Heart left ventricle (tissue), 16 donors: Measurements from ENCODE around the gene DEPP1. TPM values are rescaled to one million over a fixed set of nuclear protein-coding genes. Genes with fewer than 3 reads are reported as not detected.
A peak's percentile ranks its signal among the peaks of the same experiment; 100 is the strongest.

Experiments
- ATAC-seq, 4 donors: fragments of 200-7000 bp; cut with Tn5 transposase; one replicate each; pipeline ENCODE4 v1.9.1; 2020 to 2022; ENCODE audit warnings: moderate library complexity in 4 of 4, mild to moderate bottlenecking in 3 of 4, moderate number of reproducible peaks in 1 of 4
- DNase-seq, 5 donors: peaks; one replicate each; pipeline ENCODE4 v3.0.0-alpha.2; 2020
- H3K27ac ChIP-seq, 12 donors: fragments of 200-600 bp; sonication (generic) in 4 of 12; one replicate each; pipeline versions ENCODE4 v1.5.0 to v1.8.0; 2016 to 2022; ENCODE audit warnings: mild to moderate bottlenecking in 2 of 12
- H3K27me3 ChIP-seq, 9 donors: fragments of 200-600 bp; sonication (generic) in 2 of 9; one replicate each; pipeline versions ENCODE4 v1.5.1 to v1.8.0; 2016 to 2022; ENCODE audit warnings: mild to moderate bottlenecking in 3 of 9
- H3K36me3 ChIP-seq, 9 donors: fragments of 200-600 bp; sonication (generic) in 2 of 9; one replicate each; pipeline versions ENCODE4 v1.5.0 to v1.8.0; 2018 to 2022; ENCODE audit warnings: mild to moderate bottlenecking in 2 of 9
- H3K4me1 ChIP-seq, 12 donors: fragments of 200-600 bp; sonication (generic) in 4 of 12; one replicate each; pipeline versions ENCODE4 v1.5.0 to v1.8.0; 2016 to 2022; ENCODE audit warnings: mild to moderate bottlenecking in 3 of 12
- H3K4me3 ChIP-seq, 12 donors: fragments of 200-600 bp; sonication (generic) in 4 of 12; one replicate each; pipeline versions ENCODE4 v1.5.0 to v1.8.0; 2017 to 2022; ENCODE audit warnings: mild to moderate bottlenecking in 9 of 12, moderate library complexity in 4 of 12
- H3K9me3 ChIP-seq, 12 donors: fragments of 200-600 bp; sonication (generic) in 4 of 12; one replicate each; pipeline versions ENCODE4 v1.5.0 to v1.8.0; 2016 to 2022; ENCODE audit warnings: mild to moderate bottlenecking in 1 of 12
- POLR2A ChIP-seq, 2 donors: fragments of 450-650 bp; IDR thresholded peaks; one replicate each; pipeline ENCODE4 v1.6.1; 2017; ENCODE audit warnings: antibody characterized with exemption in 2 of 2, mild to moderate bottlenecking in 2 of 2, moderate library complexity in 2 of 2
- WGBS, 4 donors: extraction: QIAGEN DNeasy Blood & Tissue Kit in 2 of 4; methylation state at CpG; one replicate each; pipeline versions ENCODE4 v1.1.5 to v1.1.7; 2013 to 2018; 5-methylcytosine and 5-hydroxymethylcytosine counted together
- intact Hi-C, 10 donors: fragments of 100-400 bp; cut with DNase I; formaldehyde crosslinking; loops; one replicate each; pipeline versions ENCODE4 v1.11.1 to v1.14.2; 2022
- polyA plus RNA-seq, 2 donors: library from polyadenylated mRNA; stranded (reverse); fragments of 200-250 nt; gene quantifications; one replicate each; pipeline ENCODE4 v1.2.3, GENCODE V29; 2013
- total RNA-seq, 9 donors: library from RNA; depleted of rRNA in 2 of 9; stranded (reverse); fragments of >200 nt in 2 of 9; fragmentation: NEBNext Ultra II Directional in 3 of 9; extraction: Animal tissue kit (Norgen Biotek cat#: 25700) in 3 of 9; gene quantifications; one replicate each; pipeline versions ENCODE4 v1.1.0 to v1.2.4, GENCODE V29; 2016 to 2023
- TF ChIP-seq, protein P1 (sequence below), 12 donors: fragments of 200-600 bp; sonication (generic) in 4 of 12; IDR thresholded peaks; one replicate each; pipeline versions ENCODE4 v1.5.0 to v1.8.0; 2018 to 2022; ENCODE audit warnings: antibody characterized with exemption in 12 of 12, mild to moderate bottlenecking in 5 of 12
- donor health status: ischemic (EF 13 %, LVEDD 7.1; RV severe dilation, severe dysfunction).
- donor health status: healthy with polysubstance abuse.
- donor health status: DM: no; HTN: yes; CAD: no.
- donor health status: DM: no; HTN: no; CAD: no.
- donor health status: ischemic (EF 25% LVEDD 6.9; RV normal size, moderate dysfunction).
- donor health status: ischemic (EF 25% LVEDD 5.7; RV mildly dilated, moderate dysfunction).
- donor health status: healthy.
- donor health status: DM: yes; HTN: yes; CAD: no.
- donor health status: ischemic (EF 35%, LVEDD 5.7; RV mildly dilated, moderate dysfunction).
- donor health status: nonischemic (EF 11% LVEDD 7.7; RV severe dilation, severe dysfunction).
- donor health status: DM: yes; HTN: yes; CAD: no.
- donor health status: PGD.
- donor health status: ischemic (EF 29% LVEDD 5.4; RV normal size, mild dysfunction).
- donor health status: nonischemic (EF 23%, LVEDD 6.1; RV moderate dilation, normal function).

DEPP1 gene
- total and polyA plus RNA-seq, 11 donors: 11.0 to 76.5 (median 22.7) TPM

DNA sequence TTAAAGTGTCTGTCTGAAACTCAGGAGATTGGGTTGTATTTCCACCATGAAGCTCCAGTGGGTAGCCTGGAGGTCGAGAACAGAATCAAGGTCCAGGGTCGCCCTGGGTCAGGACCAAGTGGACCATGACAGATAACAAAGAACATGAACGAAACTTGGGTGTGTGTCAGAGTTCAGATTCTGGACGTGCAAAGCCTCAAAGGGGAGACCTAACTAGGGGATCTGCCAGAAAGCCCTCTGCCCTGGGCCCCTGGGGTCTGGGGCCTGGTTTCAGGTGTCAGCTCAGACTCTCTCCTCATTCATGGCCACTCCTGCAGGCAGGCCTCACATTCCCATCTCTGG is 17.4 kb downstream of the DEPP1 start:
- Histone ChIP-seq H3K9me3 (peaks cover 0 to 6% (median 0%) of the 10 kb centered on the region in 12 donors), H3K27ac (peak overlapping the region; percentile 83 to 98 (median 94)), H3K4me3 (peak overlapping the region; percentile 12 to 90 (median 76)), H3K27me3 (no peaks in the 10 kb centered on the region), H3K36me3 (peaks cover 0 to 4% (median 0%) of the 10 kb centered on the region in 9 donors), H3K4me1 (peaks cover 19 to 93% (median 73%) of the 10 kb centered on the region in 12 donors)
- DNase-seq (peak in 1 of 5 donors; percentile 11), ATAC-seq (no peak)
- TF ChIP-seq POLR2A (IDR thresholded peaks at IDR 0.05): no peak
- TF ChIP-seq, protein P1, sequence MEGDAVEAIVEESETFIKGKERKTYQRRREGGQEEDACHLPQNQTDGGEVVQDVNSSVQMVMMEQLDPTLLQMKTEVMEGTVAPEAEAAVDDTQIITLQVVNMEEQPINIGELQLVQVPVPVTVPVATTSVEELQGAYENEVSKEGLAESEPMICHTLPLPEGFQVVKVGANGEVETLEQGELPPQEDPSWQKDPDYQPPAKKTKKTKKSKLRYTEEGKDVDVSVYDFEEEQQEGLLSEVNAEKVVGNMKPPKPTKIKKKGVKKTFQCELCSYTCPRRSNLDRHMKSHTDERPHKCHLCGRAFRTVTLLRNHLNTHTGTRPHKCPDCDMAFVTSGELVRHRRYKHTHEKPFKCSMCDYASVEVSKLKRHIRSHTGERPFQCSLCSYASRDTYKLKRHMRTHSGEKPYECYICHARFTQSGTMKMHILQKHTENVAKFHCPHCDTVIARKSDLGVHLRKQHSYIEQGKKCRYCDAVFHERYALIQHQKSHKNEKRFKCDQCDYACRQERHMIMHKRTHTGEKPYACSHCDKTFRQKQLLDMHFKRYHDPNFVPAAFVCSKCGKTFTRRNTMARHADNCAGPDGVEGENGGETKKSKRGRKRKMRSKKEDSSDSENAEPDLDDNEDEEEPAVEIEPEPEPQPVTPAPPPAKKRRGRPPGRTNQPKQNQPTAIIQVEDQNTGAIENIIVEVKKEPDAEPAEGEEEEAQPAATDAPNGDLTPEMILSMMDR (IDR thresholded peaks at IDR 0.05): no peak
- intact Hi-C loops: no loop called here
- 26 to 57% (median 34%) methylated on average over 4 of the region's 4 CpGs for WGBS, 4 donors

DNA sequence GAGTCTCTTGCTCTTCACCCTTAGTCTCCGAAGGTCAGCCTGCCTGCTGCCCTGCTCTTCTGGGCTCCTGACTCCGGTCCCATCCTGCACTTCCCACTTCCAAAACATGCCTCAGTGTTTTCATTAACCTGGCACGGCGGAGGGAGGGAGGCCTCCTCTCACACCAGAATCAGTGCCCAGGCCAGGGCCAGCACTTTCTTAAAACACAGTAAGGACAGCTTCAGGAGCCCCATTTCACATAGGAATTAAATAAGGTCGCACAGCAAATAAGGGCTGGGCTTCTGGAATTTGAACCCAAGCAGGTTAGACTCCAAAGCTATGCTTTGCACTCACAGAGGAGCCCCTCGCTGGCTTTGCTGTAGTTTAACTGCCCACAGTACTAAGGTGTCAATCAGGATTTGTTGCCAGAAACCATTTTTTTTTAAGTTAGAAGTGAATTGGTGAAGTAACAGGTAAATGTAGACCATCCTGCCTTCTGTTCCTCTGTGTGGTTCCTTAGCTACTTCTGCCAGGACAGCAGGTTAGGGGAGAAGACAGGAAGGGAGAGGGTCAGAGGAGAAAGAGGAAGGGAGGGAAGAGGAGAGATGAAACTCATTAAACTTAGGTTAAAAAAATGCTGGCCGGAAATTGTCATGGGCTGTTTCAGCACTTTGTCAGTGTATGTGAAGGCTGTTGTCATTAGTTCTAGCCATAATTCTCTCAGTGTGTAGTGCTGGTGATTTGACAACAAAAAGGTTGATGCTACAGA is 18.0 kb downstream of the DEPP1 start:
- intact Hi-C loops: no loop called here
- peaks cover 0 to 6% (median 0%) of the 10 kb centered on the region in 12 donors for H3K9me3 ChIP-seq
- peak in 2 of 5 donors; percentile 19 to 31 for DNase-seq

DNA sequence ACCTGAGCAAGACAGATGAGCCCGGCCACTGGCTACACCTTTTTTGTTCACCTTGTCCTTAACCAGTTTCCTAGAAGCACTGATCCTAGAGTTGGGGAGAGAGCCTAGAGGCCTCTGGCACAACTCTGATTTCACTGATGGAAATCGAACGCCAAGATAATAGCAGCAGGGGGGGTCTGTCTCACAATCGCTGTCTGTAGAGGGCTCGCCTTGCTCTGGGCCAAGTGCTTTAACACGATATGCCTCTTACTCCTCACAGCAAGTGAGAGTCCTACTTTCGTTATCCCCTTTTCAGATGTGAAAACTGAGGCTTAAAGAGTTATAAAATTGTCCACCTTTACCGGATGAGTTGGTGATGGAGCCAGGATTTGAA is 18.5 kb downstream of the DEPP1 start:
- Histone ChIP-seq H3K4me1 (peaks cover 12 to 93% (median 70%) of the 10 kb centered on the region in 12 donors), H3K36me3 (peaks cover 0 to 13% (median 0%) of the 10 kb centered on the region in 9 donors), H3K27ac (peak overlapping the region; percentile 83 to 98 (median 94)), H3K9me3 (peaks cover 0 to 6% (median 0%) of the 10 kb centered on the region in 12 donors), H3K27me3 (no peaks in the 10 kb centered on the region), H3K4me3 (peak overlapping the region; percentile 45 to 90 (median 76))
- DNase-seq (no peak), ATAC-seq (no peak)
- intact Hi-C loops: no loop called here
- no peak for TF ChIP-seq POLR2A (IDR thresholded peaks at IDR 0.05)
- TF ChIP-seq, protein P1 (IDR thresholded peaks at IDR 0.05): no peak
- WGBS, 4 donors: 21 to 27% (median 24%) methylated on average over 7 to 8 of the region's 8 CpGs

More for the DNA sequence above, 18.0 kb downstream of the DEPP1 start:
- ATAC-seq: no peak
- H3K4me1 ChIP-seq: peaks cover 15 to 93% (median 72%) of the 10 kb centered on the region in 12 donors
- TF ChIP-seq, protein P1 (IDR thresholded peaks at IDR 0.05): no peak
- TF ChIP-seq POLR2A (IDR thresholded peaks at IDR 0.05): no peak
- whole genome bisulfite sequencing, 4 donors: 35 to 43% (median 40%) methylated on average over 6 to 7 of the region's 7 CpGs
- H3K27ac ChIP-seq: peak overlapping the region; percentile 83 to 98 (median 94)
- H3K36me3 ChIP-seq: peaks cover 0 to 9% (median 0%) of the 10 kb centered on the region in 9 donors
- peak overlapping the region; percentile 45 to 90 (median 76) for H3K4me3 ChIP-seq
- no peaks in the 10 kb centered on the region for H3K27me3 ChIP-seq
